HG02759 (cell line): Measurements from ENCODE around the gene ZNF282.
A peak's percentile ranks its signal among the peaks of the same experiment; 100 is the strongest.

Experiments
- ATAC-seq: cut with Tn5 transposase; IDR thresholded peaks from one replicate; pipeline ENCODE4 v1.9.1; 2021; ENCODE audit warnings: mild to moderate bottlenecking, moderate library complexity; ENCODE audit not compliant: unreplicated experiment

Gene ZNF282

DNA sequence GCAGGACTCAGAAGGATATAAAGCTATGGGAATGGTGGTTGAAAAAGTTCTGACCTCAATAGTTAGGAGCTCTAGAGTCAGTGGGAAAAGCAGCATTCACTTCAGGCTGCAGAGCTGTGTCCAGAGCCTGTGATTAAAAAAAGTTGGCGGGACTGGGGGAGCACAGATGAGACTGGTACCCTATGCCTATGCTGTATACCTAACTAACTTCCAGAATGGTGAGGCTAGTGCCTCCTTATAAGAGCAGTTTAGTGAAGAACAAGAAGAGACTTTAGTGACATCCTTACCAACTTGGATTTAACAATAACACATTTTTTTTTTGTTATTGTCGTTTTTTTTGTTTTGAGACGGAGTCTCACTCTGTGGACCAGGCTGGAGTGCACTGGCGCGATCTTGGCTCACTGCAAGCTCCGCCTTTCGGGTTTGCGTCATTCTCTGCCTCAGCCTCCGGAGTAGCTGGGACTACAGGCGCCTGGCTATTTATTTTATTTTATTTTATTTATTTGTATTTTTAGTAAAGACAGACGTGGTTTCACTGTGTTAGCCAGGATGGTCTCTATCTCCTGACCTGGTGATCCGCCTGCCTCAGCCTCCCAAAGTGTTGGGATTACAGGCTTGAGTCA is 6.6 kb upstream of the ZNF282 start:
- ATAC-seq: no peak

GRCh38 chr7:149191851-149192250 is 3.5 kb upstream of the ZNF282 start:
- no peak for ATAC-seq

DNA sequence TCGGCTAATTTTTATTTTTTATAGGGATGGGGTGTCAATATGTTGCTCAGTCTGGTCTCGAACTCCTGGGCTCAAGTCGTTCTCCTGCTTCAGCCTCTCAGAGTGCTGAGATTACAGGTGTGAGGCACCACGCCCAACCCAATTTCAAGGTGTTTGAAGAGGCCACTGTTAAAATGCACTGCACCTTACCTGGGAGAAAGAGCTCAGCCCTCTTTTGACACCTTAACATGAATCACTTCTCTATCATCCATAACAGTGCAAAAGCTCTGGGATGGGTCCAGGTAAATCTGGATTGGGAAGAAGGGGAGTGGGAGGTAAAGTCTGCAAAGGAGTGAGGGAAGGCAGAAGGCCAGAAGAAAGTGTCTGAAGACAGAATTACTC is 557 bp upstream of the ZNF282 start:
- ATAC-seq: no peak

- peak; percentile 3 for ATAC-seq
Observed at GRCh38 chr7:149196151-149196704, 882 bp downstream of the ZNF282 start.

GRCh38 chr7:149196705-149197171 is 1.4 kb downstream of the ZNF282 start:
- no peak for ATAC-seq

DNA sequence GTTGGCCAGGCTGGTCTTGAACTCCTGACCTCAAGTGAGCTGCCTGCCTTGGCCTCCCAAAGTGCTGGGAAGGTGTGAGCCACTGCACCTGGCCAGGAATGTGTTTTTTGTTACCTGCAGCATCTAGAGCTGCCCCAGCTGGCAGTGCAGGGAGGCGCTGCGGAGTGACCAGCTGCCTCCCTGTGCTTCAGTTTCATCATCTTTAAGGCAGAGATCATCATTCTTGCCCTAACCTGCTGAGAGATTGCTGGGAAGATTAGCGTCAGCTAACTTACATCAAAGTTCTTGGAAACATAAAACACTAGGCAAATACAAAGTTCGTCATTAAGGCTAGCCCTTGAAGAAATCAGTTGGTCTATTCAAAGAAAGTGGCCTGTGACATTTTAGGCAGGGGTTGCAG is 2.3 kb downstream of the ZNF282 start:
- ATAC-seq: no peak

- ATAC-seq: no peak
Observed at GRCh38 chr7:149198161-149198816, 2.9 kb downstream of the ZNF282 start.

DNA sequence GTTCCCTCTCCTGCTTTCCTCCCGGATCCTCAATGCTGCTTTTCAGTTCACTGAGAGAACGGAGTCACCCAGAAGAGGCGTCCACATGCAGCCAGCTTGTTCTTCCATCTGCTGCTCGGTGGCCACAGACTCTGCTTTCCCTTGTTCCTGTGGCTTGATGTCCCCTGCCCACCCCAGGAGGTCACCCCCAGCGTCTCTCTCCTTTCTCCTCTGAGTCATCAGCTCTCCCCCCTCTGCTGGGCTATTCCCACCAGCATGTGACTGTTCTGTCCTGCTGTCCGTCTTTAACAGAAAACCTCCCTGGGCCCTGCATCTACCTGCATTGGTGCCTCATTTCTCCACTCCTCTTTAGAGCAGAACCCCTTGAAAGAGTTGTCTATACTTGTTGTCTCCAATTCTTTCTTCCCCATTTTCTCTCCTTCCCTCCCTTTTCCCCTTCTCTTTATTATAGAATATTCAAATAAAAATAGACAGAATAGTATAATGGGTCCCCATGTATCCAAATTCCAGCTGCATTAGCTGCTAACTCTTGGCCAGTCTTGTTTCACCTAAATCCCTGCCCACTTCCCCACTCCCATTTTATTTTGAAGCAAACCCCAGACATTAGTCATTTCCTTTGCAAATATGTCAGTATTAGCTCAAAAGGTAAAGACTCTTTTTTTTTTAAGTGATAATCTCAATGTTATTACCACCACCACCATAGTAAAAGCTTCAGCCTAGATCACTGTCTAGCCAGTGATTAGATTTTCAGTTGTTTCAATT is 4.1 kb downstream of the ZNF282 start:
- no peak for ATAC-seq

GRCh38 chr7:149202831-149203231 is 7.5 kb downstream of the ZNF282 start:
- no peak for ATAC-seq

DNA sequence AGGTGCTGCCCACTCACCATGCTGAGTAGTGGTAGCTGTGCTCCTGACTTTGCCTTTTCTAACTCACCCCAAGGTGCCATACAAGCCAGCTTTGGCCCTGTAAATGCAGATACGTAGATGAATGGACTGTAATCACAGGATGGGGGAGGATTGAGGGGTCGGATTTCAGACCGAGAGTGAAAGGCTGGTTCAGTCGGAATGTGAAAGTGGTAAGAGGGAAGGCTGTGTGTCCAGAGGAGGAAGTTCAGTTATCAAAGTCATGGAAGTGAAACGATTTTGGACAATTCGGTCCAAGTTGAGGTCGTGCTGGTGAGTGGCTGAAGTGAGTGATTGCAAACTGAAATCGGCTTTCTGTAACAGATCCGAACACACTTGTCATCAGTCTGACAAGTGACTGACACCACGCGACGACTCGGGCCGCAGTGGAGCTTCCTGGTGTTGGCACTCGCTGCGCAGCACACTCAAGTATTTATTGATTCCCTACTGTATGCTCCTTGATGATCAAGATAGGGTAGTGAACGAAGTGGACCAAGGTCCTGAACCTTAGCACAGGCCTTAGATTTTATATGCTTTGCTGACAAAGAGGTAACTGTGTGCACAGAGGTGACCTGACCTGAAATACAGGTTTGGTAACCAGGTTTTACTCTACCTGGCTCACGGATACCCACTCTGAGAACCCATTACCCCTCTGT is 10.5 kb downstream of the ZNF282 start:
- ATAC-seq: no peak

DNA sequence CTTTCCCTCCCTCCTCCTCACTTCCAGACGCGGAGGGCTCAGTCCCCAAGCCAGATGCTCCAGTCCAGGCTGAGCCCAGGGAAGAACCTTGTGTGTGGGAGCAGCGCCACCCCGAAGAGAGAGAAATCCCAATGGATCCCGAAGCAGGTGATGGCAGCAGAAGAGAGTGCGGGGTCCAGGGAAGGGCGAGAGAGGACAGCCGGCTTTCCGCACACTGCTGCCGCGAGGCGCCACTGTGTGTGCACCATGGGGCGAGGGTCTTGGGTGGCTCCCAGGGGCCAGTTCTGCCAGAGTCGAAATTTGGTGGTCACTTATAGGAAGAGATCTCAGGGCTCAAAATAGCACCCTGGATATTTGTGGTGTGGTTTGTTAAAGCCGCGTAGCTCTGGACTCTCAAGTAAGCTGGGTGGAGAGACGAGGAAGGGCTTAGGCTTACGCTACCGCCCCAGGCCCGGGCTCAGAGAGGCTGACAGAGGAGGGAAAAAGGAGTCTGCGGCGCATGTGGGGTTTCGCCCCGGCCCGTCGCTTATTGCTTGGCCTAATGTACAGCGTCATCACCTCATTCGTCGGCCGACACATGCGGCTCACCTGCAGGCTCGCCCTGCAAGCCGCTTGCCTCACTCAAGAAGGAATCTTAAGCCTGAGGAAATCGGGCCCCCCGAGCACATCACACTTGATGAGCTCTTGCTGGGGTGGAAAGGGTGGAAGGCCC is 12.1 kb downstream of the ZNF282 start:
- no peak for ATAC-seq

DNA sequence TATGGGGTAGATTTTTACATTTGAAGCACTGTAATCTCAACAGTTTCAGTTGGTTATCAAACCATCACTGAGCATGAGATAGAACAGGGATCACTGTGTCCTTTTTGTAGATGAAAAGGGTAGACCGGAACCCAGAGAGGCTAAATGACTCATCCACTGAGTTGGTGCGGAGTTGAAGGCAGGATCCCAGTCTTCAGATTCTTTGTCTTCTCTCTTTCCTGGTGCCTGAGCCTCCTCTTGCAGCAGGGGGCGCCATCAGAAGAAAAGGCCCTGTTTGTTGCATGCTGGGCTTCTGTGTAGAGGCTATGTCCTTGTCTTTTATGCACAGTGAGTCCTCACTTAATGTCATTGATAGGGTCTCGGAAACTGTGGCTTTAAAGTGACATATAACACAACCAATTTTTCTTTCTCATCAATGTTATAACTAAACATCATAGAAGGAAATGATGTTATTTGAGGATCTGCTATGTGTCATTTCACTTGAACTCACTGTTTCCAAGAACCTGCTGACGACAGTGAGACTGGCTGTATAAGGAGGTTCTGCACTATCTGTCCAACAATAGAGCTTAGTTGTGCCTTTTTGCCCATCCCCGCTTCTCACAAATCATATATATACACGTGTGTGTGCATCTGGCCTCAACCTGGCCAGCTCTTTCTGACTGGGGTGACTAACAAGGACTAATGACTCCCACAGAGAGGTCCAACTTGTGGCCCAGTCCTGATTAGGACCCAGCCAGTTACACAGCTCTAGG is 14.3 kb downstream of the ZNF282 start:
- ATAC-seq: peak; percentile 43

DNA sequence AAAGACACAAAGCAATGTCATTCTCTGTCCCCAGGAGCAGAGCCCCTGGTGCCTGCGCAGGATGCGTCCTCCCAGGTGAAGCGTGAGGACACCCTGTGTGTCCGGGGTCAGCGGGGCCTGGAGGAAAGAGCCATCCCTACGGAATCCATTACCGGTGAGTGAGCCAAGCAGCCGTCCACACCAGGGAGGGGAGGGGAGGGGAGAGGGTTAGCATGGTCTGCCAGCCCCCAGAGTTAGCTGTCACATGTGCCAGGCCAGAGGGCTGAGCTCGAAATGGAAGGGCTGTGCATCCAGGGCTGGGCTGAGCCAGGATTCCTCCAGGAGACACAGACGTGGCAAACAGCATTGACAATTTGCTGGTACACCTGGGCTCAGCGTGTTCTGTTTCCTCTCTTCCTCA is 15.2 kb downstream of the ZNF282 start:
- no peak for ATAC-seq

DNA sequence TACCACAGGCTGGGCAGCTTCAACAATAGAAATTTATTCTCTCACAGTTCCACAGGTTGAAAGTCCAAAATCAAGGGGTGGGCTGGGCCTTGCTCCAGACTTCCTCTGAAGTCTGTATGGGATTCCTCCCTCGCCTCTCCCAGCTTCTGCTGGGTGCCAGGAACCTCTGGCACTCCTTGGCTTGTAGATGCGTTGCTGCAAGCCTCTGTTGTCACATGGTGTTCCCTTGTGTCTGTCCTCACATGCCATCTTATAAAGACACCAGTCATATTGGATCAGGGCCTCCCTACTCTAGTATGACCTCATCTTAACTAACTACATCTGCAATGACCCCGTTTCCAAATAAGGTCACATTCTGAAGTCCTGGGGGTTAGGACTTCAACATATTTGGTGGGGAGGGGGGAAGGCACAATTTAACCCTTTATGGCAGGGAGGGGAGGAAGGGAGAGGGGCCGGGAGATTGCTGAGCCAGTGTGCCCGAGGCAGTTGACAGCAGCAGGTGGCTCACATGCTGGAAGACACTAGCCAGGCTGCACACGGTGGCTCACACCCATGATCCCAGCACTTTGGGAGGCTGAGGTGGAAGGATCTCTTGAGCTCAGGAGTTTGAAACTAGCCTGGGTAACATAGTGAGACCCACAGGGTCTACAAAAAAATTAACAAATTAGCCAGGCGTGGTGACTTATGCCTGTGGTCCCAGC is 18.8 kb downstream of the ZNF282 start:
- no peak for ATAC-seq

GRCh38 chr7:149216402-149216801 is 21.1 kb downstream of the ZNF282 start:
- ATAC-seq: no peak

GRCh38 chr7:149217570-149217969 is 22.2 kb downstream of the ZNF282 start:
- no peak for ATAC-seq

- ATAC-seq: no peak
Observed at GRCh38 chr7:149218469-149219420, 23.4 kb downstream of the ZNF282 start.

DNA sequence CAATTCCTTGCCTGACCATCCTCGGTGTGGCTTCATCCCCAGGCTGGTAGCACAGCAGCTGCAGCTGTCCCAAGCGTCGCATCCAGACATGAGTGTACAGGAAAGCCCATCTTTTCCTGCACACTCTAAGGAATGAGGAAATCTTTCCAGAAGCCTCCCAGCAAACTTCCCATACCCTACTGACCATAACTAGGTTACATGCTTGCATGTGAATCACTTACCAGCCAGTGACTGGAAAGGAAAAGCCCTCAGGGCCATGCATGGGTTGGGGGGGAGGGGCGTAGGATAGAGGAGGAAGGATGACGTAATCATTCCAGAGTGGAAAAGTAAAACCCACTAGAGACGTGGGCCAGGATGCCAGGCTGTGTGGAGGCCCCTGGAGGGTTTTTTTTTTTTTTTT is 25.2 kb downstream of the ZNF282 start:
- no peak for ATAC-seq
